K562 (cell line): Measurements from ENCODE around the gene HYAL1. TPM values are rescaled to one million over a fixed set of nuclear protein-coding genes. Genes with fewer than 3 reads are reported as not detected.
A peak's percentile ranks its signal among the peaks of the same experiment; 100 is the strongest.

Experiments used
- BHLHE40 ChIP-seq: IDR thresholded peaks from 2 replicates; pipeline ENCODE4 v1.6.1; 2011; ENCODE audit warnings: low read length, improper control_type of control experiment
- FIP1L1 ChIP-seq: fragments of 200-400 bp; formaldehyde crosslinking; IDR thresholded peaks from 2 replicates; pipeline ENCODE4 v1.6.1; 2018; ENCODE audit warnings: mild to moderate bottlenecking, low read depth, low read length; ENCODE audit not compliant: poor library complexity, severe bottlenecking
- FOSL1 ChIP-seq: fragments of 200-800 bp; sonication (Bioruptor generic); conservative IDR thresholded peaks from 2 replicates; pipeline ENCODE4 v1.6.1; 2016; ENCODE audit warnings: missing genetic modification characterization, missing compliant biosample characterization
- ID3 ChIP-seq, 2 experiments: fragments of 250-450 bp in 1 of 2; fragments of 450-650 bp in 1 of 2; sonication (Bioruptor Pico) in 1 of 2; IDR thresholded peaks; 2 replicates each; pipeline versions ENCODE4 v1.6.1 to v1.8.0; 2016 to 2021; ENCODE audit warnings: mild to moderate bottlenecking in 2 of 2, moderate library complexity in 2 of 2, missing compliant biosample characterization in 1 of 2, missing genetic modification characterization in 1 of 2
- MTA3 ChIP-seq: fragments of 450-650 bp; formaldehyde crosslinking; IDR thresholded peaks from 2 replicates; pipeline ENCODE4 v1.6.1; 2017; ENCODE audit warnings: mild to moderate bottlenecking, borderline replicate concordance
- MYNN ChIP-seq, 2 experiments: sonication (generic); formaldehyde crosslinking in 1 of 2; IDR thresholded peaks; 2 replicates each; pipeline versions ENCODE4 v1.5.0 to v1.6.1; 2016 to 2020; ENCODE audit warnings: antibody characterized with exemption in 1 of 2, missing genetic modification reagents in 1 of 2
- RBBP5 ChIP-seq: fragments of 200-600 bp; sonication (generic); IDR thresholded peaks from 2 replicates; pipeline ENCODE4 v1.6.1; 2012; ENCODE audit warnings: borderline replicate concordance, mild to moderate bottlenecking, low read length, control low read depth, inconsistent platforms; ENCODE audit not compliant: insufficient read depth, poor library complexity, severe bottlenecking
- RBM22 ChIP-seq: fragments of 200-400 bp; formaldehyde crosslinking; IDR thresholded peaks from 2 replicates; pipeline ENCODE4 v1.6.1; 2018; ENCODE audit warnings: low read length, low read depth; ENCODE audit not compliant: poor library complexity, severe bottlenecking
- SMARCA4 ChIP-seq: fragments of 450-650 bp; IDR thresholded peaks from 2 replicates; pipeline ENCODE4 v1.6.1; 2016
- ZBTB34 ChIP-seq: fragments of 250-450 bp; sonication (Bioruptor Pico); IDR thresholded peaks from 2 replicates; pipeline ENCODE4 v1.8.0; 2021; ENCODE audit warnings: mild to moderate bottlenecking, moderate library complexity
- ZNF133 ChIP-seq: fragments of 250-450 bp; sonication (Bioruptor Pico); IDR thresholded peaks from 2 replicates; pipeline ENCODE4 v1.4.0; 2020; ENCODE audit warnings: mild to moderate bottlenecking
- ZNF24 ChIP-seq: fragments of 450-650 bp; IDR thresholded peaks from 2 replicates; pipeline ENCODE4 v1.6.1; 2016
- polyA plus RNA-seq, 8 experiments: library from polyadenylated mRNA; depleted of rRNA in 4 of 8; stranded (reverse) in 5 of 8; unstranded in 3 of 8; fragments of >200 nt; fragmentation: Nextera tagmentation in 2 of 8; fragmentation: Illumina TruSeq in 1 of 8; extraction: Ambion mirVana in 2 of 8; extraction: Trizol in 1 of 8; gene quantifications; 2 replicates each; pipeline versions ENCODE4 v1.2.1 to v1.2.3, GENCODE V29; 2011 to 2014; ENCODE audit warnings: inconsistent platforms in 1 of 8, missing spikeins in 1 of 8
- total RNA-seq, 7 experiments: library from RNA; depleted of rRNA in 6 of 7; stranded (reverse); fragments of >200 nt in 6 of 7; fragmentation: Illumina TruSeq in 2 of 7; extraction: Trizol in 2 of 7; gene quantifications; 2 replicates each; pipeline versions ENCODE4 v1.2.1 to v1.2.3, GENCODE V29; 2011 to 2021; ENCODE audit warnings: low replicate concordance in 1 of 7
- TF ChIP-seq, protein P1 (sequence below): sonication (generic); formaldehyde crosslinking; IDR thresholded peaks from 2 replicates; pipeline ENCODE4 v1.8.1; 2023; ENCODE audit warnings: mild to moderate bottlenecking, missing genetic modification reagents
- TF ChIP-seq, protein P2 (sequence below): fragments of 450-650 bp; IDR thresholded peaks from 2 replicates; pipeline ENCODE4 v1.6.1; 2016; ENCODE audit warnings: missing biosample characterization, missing genetic modification characterization

The HYAL1 gene
- total and polyA plus RNA-seq, 9 of the 15 experiments (the other 6 are each of a cell fraction or from before 2014, with no cell fraction given): 1.4 to 8.5 (median 4.7) TPM

GRCh38 chr3:50345586-50346234 is 42.3 kb upstream of the HYAL1 start, which contains the start of gene ZMYND10 (continued):
- TF ChIP-seq ID3 (CRISPR knock-in tag; IDR thresholded peaks at IDR 0.05) (no peak), ID3 (tag; IDR thresholded peaks at IDR 0.05) (no peak), ZNF24 (no peak), RBM22 (no peak), MTA3 (no peak), SMARCA4 (no peak), ZBTB34 (CRISPR knock-in tag) (no peak), FOSL1 (tag) (no peak), ZNF133 (no peak), MYNN (IDR thresholded peaks at IDR 0.05) (no peak), MYNN (CRISPR knock-in tag; IDR thresholded peaks at IDR 0.05) (no peak), RBBP5 (no peak), FIP1L1 (peak; percentile 30), BHLHE40 (no peak)
- TF ChIP-seq, protein P1, sequence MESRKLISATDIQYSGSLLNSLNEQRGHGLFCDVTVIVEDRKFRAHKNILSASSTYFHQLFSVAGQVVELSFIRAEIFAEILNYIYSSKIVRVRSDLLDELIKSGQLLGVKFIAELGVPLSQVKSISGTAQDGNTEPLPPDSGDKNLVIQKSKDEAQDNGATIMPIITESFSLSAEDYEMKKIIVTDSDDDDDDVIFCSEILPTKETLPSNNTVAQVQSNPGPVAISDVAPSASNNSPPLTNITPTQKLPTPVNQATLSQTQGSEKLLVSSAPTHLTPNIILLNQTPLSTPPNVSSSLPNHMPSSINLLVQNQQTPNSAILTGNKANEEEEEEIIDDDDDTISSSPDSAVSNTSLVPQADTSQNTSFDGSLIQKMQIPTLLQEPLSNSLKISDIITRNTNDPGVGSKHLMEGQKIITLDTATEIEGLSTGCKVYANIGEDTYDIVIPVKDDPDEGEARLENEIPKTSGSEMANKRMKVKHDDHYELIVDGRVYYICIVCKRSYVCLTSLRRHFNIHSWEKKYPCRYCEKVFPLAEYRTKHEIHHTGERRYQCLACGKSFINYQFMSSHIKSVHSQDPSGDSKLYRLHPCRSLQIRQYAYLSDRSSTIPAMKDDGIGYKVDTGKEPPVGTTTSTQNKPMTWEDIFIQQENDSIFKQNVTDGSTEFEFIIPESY (CRISPR knock-in tag): peak; percentile 91
- TF ChIP-seq, protein P2, sequence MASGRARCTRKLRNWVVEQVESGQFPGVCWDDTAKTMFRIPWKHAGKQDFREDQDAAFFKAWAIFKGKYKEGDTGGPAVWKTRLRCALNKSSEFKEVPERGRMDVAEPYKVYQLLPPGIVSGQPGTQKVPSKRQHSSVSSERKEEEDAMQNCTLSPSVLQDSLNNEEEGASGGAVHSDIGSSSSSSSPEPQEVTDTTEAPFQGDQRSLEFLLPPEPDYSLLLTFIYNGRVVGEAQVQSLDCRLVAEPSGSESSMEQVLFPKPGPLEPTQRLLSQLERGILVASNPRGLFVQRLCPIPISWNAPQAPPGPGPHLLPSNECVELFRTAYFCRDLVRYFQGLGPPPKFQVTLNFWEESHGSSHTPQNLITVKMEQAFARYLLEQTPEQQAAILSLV (tag): no peak
